ENCODE results near the gene SF3A1. TPM values are rescaled to one million over a fixed set of nuclear protein-coding genes. Genes with fewer than 3 reads are reported as not detected.

The SF3A1 gene
- total RNA-seq, 2 donors from 2014 or later: 56.7 to 77.0 TPM

GRCh38 chr22:30302810-30303138 lies 53.9 kb downstream of the SF3A1 start:
- no peak for TF ChIP-seq CTCF (IDR thresholded peaks at IDR 0.05)
- Histone ChIP-seq H3K4me1 (ENCODE audit: control insufficient read depth in 1 of 2, low read depth in 2 of 2) (peaks cover 53 to 81% of the 10 kb centered on the region in 2 donors), H3K4me3 (no peak overlapping the region), H3K36me3 (peaks cover 21% of the 10 kb centered on the region), H3K9me3 (no peaks in the 10 kb centered on the region), H3K27me3 (replicated peaks; ENCODE audit: insufficient read depth) (no peaks in the 10 kb centered on the region), H3K27ac (peak overlapping the region; percentile 81 to 83)
- DNase-seq (ENCODE audit: low spot score): no peak
- ATAC-seq (ENCODE audit: insufficient number of reproducible peaks, low FRiP score, low read depth): no peak

GRCh38 chr22:30301995-30302809 lies 54.5 kb downstream of the SF3A1 start:
- no peak for ATAC-seq (ENCODE audit: insufficient number of reproducible peaks, low FRiP score, low read depth)
- Histone ChIP-seq H3K4me1 (ENCODE audit: control insufficient read depth in 1 of 2, low read depth in 2 of 2) (peaks cover 53 to 81% of the 10 kb centered on the region in 2 donors), H3K27me3 (replicated peaks; ENCODE audit: insufficient read depth) (no peaks in the 10 kb centered on the region), H3K4me3 (no peak overlapping the region), H3K9me3 (no peaks in the 10 kb centered on the region), H3K36me3 (peaks cover 27% of the 10 kb centered on the region), H3K27ac (peak overlapping the region; percentile 81 to 83)
- no peak for DNase-seq (ENCODE audit: low spot score)
- TF ChIP-seq CTCF (IDR thresholded peaks at IDR 0.05): no peak

- no peak for TF ChIP-seq CTCF (IDR thresholded peaks at IDR 0.05)
- DNase-seq (ENCODE audit: low spot score) (no peak), ATAC-seq (ENCODE audit: insufficient number of reproducible peaks, low FRiP score, low read depth) (no peak)
- H3K4me1 ChIP-seq (ENCODE audit: control insufficient read depth in 1 of 2, low read depth in 2 of 2): peaks cover 26 to 55% of the 10 kb centered on the region in 2 donors
- H3K27me3 ChIP-seq (replicated peaks; ENCODE audit: insufficient read depth): no peaks in the 10 kb centered on the region
- peak overlapping the region in 1 of 2 donors; percentile 18 for H3K27ac ChIP-seq
- H3K9me3 ChIP-seq: no peaks in the 10 kb centered on the region
- peaks cover 55% of the 10 kb centered on the region for H3K36me3 ChIP-seq
- H3K4me3 ChIP-seq: no peak overlapping the region
These were observed 57.4 kb downstream of the SF3A1 start for GRCh38 chr22:30299322-30299721.

- Histone ChIP-seq H3K9me3 (no peaks in the 10 kb centered on the region), H3K27me3 (replicated peaks; ENCODE audit: insufficient read depth) (no peaks in the 10 kb centered on the region), H3K36me3 (peaks cover 67% of the 10 kb centered on the region), H3K4me1 (ENCODE audit: control insufficient read depth in 1 of 2, low read depth in 2 of 2) (peaks cover 16 to 43% of the 10 kb centered on the region in 2 donors), H3K27ac (peak overlapping the region in 1 of 2 donors; percentile 34), H3K4me3 (no peak overlapping the region)
- TF ChIP-seq CTCF (IDR thresholded peaks at IDR 0.05): no peak
- DNase-seq (ENCODE audit: low spot score): no peak
- no peak for ATAC-seq (ENCODE audit: insufficient number of reproducible peaks, low FRiP score, low read depth)
These were observed 58.5 kb downstream of the SF3A1 start for GRCh38 chr22:30297991-30298701.

- Histone ChIP-seq H3K4me1 (ENCODE audit: control insufficient read depth in 1 of 2, low read depth in 2 of 2) (peaks cover 11 to 36% of the 10 kb centered on the region in 2 donors), H3K36me3 (peaks cover 74% of the 10 kb centered on the region), H3K4me3 (no peak overlapping the region), H3K27me3 (replicated peaks; ENCODE audit: insufficient read depth) (no peaks in the 10 kb centered on the region), H3K9me3 (no peaks in the 10 kb centered on the region), H3K27ac (no peak overlapping the region)
- no peak for ATAC-seq (ENCODE audit: insufficient number of reproducible peaks, low FRiP score, low read depth)
- DNase-seq (ENCODE audit: low spot score): no peak
- TF ChIP-seq CTCF (IDR thresholded peaks at IDR 0.05): no peak
These were observed 59.3 kb downstream of the SF3A1 start for GRCh38 chr22:30297276-30297990.
